Measurements from ENCODE around the gene FFAR1.
"Not testable (repeated sequence)": the region's sequence is repeated elsewhere in the genome, so short reads cannot be mapped to it uniquely, and the experiment has no call there.

Gene FFAR1

DNA sequence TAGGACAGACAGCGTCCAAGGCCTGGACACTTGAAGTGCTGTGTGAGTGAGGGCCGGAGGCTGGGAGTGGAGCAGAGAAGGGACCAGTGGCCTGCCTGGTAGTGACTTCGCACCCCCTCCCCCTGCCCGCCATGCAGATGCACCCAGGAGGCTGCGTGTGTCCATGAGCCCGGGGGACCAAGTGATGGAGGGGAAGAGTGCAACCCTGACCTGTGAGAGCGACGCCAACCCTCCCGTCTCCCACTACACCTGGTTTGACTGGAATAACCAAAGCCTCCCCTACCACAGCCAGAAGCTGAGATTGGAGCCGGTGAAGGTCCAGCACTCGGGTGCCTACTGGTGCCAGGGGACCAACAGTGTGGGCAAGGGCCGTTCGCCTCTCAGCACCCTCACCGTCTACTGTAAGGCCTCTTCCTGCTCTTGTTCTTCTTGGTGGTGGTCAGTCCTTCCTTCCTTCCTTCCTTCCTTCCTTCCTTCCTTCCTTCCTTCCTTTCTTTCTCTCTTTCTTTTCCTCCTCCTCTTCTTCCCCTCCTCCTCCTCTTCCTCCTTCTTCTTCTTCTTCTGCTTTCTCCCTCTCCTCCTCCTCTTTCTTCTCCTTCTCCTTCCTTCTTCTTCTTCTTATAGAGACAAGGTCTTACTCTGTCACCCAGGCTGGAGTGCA, 6.0 kb upstream of the FFAR1 start:
- DNase-seq (ENCODE audit: low read depth, low spot score) = no peak

DNA sequence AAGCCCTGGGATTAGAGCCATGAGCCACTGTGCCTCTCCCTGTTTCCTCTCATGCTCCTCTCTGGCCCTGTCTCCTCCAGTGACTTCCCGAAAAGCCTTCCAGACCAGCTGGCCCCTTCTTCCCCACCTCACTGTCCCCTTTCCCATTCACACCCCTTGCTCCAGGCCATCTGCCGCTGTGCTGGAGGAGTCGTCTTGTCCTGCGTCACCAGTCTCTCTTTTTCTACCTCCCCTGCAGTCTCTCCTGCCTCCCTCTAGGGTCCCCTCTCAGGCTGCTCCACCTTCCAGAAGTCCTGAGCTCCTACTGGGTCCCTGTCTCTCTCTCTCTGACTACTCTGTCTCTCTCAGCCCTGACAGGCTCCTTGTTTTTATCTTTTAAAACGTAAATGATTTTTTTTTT, 5.3 kb upstream of the FFAR1 start:
- DNase-seq (ENCODE audit: low read depth, low spot score) = no peak

DNA sequence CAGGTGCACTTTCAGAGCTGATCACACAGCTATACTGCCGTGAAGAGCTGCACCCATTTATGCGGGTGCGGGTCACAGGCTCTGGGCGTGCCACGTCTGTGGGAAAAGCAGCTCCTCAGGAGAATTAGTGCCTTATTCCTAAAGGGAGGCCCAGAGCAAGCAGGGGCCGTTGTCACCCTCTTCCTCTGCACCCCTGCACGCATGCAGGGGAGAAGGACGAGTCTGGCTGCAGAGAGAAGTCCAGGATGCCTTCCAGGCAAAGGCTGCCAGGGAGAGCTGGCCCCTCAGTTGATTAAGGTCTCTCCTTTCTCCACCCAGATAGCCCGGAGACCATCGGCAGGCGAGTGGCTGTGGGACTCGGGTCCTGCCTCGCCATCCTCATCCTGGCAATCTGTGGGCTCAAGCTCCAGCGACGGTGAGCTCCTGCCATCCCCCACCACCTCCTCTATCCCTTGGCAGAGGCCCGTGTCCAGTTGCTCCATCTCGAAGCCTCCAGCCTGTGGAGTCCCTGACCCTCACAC, 3.1 kb upstream of the FFAR1 start:
- DNase-seq (ENCODE audit: low read depth, low spot score) = no peak

DNA sequence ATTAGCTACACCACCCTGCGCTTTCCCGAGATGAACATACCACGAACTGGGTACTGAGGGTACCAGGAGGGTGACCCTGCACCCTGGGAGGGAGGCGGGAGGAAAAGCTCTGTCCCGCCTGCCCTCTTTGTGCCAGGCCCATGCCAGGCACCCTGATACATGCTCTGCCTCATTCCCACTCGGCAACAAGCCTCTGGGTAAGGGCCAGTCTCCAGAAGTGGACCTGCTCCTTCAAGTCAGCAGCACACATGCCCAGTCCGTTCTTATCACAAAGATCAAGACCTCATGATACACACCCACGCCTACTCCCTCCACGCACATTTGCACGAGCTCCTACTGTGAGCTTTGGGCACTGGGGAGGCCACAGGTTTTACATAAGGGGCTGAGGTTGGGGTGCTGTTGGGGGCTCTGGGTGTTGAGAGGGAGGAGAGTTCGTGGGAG, 2.0 kb upstream of the FFAR1 start:
- DNase-seq (ENCODE audit: low read depth, low spot score) = no peak

DNA sequence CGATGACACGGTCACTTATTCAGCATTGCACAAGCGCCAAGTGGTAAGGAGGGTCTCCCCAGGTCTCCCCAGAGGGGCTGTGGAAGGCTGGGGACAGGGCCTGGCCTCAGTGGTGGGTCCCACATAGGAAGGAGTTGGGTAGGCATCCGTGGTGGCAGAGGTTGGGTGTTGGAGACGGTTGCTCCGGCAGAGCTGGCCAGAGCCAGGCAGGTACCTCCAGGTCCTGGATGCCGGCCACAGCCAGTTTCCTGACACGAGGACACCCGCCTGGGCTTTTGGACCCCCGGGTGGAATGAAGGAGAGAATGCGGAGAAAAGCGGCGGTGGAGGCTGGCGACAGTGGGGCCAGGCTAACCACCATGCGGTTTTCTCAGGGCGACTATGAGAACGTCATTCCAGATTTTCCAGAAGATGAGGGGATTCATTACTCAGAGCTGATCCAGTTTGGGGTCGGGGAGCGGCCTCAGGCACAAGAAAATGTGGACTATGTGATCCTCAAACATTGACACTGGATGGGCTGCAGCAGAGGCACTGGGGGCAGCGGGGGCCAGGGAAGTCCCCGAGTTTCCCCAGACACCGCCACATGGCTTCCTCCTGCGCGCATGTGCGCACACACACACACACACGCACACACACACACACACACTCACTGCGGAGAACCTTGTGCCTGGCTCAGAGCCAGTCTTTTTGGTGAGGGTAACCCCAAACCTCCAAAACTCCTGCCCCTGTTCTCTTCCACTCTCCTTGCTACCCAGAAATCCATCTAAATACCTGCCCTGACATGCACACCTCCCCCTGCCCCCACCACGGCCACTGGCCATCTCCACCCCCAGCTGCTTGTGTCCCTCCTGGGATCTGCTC, 1.3 kb upstream of the FFAR1 start:
- no peak for DNase-seq (ENCODE audit: low read depth, low spot score)

DNA sequence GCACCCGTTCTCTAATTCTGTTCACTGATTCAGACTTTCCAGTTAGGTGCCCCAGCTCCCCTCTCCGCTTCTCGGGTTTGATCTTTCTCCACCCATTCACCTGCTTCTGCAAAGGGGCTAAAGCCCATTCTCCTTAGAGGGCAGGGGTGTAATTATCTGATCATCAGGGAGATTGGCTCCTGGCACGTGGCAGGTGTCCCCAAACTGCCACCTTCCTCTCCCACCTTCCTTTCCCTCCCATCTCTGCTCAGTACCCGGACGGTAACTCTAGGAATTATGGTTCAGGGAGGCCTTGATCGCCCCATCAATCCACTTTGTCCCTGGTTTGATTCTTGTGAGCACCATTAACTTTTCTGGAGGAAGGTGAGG, 212 bp downstream of the FFAR1 start:
- no peak for DNase-seq (ENCODE audit: low read depth, low spot score)

DNA sequence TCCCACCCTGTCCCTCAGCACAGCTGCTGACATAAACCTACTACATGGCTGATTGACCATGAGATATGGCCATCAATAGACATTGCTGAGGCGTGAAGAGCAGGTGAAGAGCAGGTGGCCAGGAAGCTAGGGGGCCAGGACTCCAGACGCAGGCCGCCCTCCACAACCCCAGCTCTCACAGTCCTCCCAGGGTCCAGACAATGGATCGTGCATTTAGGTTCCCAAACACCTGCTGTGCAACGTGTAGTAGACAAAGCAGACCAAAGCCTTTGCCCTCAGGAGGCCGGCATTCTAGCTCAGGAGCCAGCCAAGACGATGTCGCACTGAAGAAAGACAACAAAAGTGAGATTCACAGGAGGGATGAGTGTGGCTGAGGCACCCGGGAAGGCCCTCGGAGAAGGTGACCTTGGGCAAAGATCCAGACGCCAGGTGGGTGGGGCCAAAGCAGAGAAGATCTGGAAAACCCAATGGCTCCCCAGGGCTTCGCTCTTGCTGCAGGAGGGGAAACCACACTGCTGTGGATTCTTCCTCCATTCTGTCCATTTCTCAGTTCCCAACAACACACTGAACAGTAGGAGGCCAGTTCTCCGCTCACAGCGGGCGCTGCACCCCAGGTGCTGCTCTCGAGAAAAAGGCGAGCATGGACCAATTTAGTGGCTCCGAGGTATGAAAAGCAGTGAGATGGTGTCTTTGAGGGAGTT, 1.4 kb downstream of the FFAR1 start:
- DNase-seq (ENCODE audit: low read depth, low spot score) = no peak

DNA sequence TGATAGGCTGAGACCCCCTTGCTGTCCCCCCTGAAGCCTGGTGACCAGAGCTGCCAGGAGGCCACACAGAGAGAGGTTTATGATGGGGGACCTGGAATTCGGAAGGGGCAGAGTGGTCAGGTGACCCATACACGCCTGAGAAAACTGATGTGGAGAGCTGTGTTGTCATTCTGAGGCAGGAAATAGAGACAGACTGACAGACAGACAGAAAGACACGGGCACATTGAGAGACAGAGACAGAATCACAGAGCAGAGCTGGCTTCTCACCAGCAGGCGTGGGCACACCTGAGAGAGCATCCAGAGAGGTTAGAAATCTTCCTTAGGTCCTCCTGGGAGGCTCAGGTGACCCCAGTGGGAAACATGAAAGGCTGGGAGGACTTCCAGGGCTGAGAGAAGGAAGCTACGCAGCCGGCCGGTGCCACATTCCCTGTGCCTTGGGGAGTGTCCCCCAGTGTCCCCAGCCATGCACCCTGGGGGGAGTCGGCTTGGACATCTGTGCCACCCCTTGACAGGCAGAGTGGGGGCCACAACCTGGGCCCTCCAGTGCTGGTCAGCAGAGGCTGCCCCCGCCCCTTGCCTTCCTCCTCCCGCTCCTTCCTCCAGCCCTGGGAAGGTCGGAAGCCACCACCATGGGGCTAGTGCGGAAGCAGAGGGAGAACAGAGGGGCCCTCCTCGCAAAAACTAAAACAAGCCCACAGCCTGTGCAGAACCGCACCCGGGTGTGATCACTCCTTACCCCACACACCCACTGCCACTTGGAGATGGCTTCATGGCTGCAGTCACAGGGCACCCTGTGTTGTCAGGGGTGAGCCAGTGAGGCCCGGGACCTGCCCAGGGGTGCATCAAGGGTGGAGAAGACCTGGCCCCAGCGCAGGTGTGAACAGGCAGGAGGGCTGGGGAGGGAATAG, 2.2 kb downstream of the FFAR1 start:
- no peak for DNase-seq (ENCODE audit: low read depth, low spot score)

DNA sequence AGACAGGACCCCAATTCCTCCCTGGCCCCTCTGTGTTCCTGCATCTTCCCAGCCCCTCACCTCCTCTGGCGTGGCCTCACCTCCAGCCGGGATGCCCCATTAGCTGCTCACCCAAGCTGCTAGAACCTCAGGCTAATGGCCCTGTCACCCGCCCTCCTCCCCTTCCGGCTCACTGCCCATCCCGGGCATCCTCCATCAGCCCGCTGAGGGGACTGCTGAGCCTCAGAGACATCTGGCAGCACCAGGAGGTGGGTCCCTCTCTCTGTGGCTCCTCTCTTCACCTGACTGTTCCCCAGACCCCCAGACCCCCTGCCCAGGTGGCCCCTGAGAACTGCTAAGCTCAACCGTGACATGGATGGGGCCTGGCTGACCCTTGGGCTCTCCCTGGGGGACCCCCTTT, 2.9 kb downstream of the FFAR1 start:
- DNase-seq (ENCODE audit: low read depth, low spot score) = no peak

DNA sequence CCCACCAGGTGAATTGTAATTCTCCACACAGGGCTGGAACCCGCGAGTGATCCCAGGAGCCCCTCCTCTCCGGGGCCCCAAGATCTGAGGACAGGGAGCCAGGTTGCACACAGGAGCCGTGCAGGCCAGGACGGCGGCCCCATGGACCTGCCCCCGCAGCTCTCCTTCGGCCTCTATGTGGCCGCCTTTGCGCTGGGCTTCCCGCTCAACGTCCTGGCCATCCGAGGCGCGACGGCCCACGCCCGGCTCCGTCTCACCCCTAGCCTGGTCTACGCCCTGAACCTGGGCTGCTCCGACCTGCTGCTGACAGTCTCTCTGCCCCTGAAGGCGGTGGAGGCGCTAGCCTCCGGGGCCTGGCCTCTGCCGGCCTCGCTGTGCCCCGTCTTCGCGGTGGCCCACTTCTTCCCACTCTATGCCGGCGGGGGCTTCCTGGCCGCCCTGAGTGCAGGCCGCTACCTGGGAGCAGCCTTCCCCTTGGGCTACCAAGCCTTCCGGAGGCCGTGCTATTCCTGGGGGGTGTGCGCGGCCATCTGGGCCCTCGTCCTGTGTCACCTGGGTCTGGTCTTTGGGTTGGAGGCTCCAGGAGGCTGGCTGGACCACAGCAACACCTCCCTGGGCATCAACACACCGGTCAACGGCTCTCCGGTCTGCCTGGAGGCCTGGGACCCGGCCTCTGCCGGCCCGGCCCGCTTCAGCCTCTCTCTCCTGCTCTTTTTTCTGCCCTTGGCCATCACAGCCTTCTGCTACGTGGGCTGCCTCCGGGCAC, 3.9 kb downstream of the FFAR1 start:
- DNase-seq (ENCODE audit: low read depth, low spot score) = no peak

DNA sequence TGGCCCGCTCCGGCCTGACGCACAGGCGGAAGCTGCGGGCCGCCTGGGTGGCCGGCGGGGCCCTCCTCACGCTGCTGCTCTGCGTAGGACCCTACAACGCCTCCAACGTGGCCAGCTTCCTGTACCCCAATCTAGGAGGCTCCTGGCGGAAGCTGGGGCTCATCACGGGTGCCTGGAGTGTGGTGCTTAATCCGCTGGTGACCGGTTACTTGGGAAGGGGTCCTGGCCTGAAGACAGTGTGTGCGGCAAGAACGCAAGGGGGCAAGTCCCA, 4.4 kb downstream of the FFAR1 start:
- DNase-seq (ENCODE audit: low read depth, low spot score) = no peak

DNA sequence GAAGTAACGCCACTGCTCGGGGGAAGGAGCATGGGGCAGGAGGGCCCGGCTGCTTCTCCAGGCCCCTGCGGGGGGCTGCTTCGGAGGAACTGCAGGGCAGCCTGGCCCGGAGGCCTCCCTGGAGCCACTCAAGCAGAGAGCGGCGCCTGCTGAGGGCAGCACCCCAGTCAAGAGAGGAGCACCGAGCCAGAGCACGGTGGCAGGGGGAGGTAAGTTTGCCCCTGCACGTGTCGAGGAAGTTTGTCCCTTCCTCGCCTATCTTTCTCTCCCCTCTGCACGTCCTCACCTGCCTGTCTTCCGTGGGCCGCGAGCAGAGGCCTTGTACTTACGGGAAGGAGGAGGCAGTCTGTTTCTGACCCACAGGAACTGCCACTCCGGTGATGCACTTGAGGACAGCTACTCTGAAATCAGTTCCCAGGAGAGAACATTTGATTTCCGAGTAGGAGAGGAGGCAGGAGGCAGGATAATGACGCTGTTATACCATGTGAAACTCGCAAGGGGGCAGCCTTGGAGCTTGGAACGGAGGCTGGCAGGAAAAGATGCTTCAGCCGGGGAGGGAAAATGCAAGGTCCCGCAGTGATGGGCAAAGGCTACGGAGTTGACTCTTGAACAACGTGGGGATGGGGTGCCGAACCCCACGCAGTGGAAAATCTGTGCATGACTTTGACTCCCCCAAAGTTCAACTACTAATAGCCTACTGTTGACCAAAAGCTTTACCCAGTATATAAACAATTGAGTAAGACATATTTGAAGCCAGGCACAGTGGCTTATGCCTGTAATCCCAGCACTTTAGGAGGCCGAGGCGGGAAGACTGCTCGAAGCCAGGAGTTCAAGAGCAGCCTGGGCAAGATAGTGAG, 5.0 kb downstream of the FFAR1 start:
- peak; percentile 81 for DNase-seq (ENCODE audit: low read depth, low spot score)

DNA sequence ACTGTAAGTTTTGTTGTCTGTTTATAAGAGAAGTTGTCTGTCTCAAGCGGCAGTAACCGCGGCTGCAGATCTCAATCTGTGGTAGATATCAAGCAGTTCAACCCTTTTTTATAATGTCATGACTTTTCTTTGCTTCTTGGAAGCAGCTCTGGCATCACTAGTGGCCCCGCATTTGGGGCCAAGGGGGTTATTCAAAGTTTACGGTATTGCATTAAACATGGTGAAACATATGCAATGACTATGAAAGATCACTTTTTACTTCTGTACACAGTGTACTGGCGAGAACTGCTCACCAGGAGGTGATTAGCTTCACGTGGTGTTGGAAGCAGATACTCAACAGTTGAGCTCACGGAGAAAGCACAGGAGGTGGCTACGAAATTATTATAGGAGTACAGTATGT, 5.9 kb downstream of the FFAR1 start:
- DNase-seq (ENCODE audit: low read depth, low spot score) = no peak

DNA sequence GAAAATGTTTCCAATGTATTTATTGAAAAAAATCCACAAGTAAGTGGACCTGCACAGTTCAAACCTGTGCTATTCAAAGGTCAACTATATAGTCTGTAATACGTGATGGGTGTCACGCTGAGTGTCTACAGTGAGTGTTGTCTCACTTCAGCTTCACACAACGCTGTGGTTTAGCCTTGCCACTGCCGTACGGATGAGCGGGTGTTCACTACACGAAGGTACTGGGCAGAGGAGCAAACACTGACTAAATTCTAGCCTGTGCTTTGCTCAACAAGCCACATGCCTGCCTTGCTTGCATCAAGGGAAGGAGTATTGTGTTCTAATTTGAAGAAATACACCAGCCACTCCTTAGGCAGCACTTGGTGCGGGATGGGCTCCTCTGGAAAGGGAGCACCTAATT, 7.2 kb downstream of the FFAR1 start:
- no peak for DNase-seq (ENCODE audit: low read depth, low spot score)

DNA sequence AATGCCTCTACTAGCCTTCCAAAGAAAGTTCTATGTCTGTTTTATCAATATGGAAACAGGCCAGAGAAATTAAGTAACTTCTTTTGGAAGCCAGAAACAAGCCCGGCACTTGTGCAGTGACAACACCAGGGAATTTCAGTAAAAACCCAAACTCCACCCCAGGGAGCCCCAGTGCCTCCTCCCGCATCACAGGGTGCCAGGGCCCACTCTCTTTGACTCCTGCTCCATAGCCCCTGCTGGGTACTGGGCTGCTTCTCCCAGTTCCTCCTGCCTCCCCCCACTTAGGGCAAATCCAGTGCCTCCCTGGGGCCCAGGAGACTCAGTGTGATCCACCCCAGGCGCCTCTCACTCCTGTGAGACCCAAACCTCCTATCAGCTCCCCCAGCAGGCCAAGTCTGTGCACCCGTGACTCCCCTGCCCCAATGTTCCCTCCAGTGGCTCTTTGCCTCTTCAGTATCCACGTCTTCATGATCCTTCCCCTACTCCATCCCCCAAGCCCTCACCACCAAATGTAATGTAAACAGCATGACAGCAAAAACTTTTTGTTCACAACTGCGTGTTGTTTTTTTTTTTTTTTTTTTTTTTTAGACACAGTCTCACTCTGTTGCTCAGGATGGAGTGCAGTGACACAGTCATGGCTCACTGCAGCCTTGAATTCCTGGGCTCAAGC, 8.2 kb downstream of the FFAR1 start:
- DNase-seq (ENCODE audit: low read depth, low spot score) = no peak

DNA sequence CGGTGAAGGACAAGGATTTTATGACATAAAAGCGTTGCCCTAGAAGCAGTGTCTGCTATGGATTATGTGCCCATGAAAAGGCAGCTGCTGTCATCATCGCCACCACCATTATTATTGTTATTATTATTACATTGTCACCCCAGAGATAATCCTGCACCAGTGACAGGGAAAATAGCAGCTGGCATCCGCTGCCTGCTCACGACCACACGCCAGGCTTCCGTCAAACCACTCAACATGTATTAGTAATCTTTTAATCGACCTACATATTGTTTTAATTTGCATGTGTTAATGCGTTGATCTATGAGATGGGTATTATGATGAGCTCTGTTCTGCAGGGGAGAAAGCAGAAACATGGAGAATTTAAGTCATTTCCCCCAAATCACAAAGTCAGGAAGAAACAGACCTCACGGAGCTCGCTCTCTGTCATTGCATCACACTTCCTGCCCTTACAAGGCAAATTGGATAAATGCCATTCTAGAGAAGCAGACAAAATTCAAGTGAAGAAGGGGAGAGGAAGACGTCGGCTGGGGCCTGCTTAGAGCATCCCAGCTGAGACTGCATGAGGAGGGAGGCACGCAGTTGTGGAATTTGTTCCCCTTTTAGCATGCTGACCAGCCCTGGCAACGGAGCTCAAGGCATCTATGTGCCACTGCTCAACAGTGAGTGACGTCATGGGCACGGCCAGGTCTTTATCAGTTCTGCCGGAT, 10.3 kb downstream of the FFAR1 start, which contains the start of gene FFAR3:
FFAR3 (plus strand) TSS at position 594 of the 707 bp plus-strand sequence. CDS start 431 bp downstream, outside the sequence.
- no peak for DNase-seq (ENCODE audit: low read depth, low spot score)

DNA sequence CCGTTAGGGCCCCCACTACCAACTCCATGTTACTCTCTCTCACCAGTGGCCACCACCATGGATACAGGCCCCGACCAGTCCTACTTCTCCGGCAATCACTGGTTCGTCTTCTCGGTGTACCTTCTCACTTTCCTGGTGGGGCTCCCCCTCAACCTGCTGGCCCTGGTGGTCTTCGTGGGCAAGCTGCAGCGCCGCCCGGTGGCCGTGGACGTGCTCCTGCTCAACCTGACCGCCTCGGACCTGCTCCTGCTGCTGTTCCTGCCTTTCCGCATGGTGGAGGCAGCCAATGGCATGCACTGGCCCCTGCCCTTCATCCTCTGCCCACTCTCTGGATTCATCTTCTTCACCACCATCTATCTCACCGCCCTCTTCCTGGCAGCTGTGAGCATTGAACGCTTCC, 11.1 kb downstream of the FFAR1 start:
- DNase-seq (ENCODE audit: low read depth, low spot score) = not testable (repeated sequence)

DNA sequence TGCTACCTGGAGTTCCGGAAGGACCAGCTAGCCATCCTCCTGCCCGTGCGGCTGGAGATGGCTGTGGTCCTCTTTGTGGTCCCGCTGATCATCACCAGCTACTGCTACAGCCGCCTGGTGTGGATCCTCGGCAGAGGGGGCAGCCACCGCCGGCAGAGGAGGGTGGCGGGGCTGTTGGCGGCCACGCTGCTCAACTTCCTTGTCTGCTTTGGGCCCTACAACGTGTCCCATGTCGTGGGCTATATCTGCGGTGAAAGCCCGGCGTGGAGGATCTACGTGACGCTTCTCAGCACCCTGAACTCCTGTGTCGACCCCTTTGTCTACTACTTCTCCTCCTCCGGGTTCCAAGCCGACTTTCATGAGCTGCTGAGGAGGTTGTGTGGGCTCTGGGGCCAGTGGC, 11.7 kb downstream of the FFAR1 start:
- DNase-seq (ENCODE audit: low read depth, low spot score) = not testable (repeated sequence)

DNA sequence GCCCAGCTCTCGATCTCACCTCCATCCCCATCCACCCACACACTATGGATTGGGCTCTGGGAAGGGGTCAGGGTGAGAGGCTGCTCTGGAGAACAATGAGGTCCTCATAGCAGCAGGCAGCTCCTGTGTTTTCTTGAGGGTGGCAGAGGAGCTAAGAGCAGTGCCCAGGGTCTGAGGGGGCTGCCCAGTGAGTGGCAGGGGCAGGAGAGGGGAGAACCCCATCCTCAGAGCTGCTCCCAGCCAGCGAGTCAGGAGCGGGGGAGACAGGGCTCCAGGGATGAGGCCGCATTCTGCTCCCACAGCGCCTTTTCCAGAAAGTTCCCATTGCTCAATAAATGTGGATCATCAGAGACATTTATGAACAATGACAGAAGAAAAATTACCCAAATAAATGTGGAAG, 12.4 kb downstream of the FFAR1 start:
- DNase-seq (ENCODE audit: low read depth, low spot score) = not testable (repeated sequence)

Data from astrocyte of the hippocampus (primary cell).